K562 (cell line): ENCODE results near the gene PTPN13.

Experiments
- CBFA2T3 ChIP-seq: fragments of 450-650 bp; IDR thresholded peaks from 2 replicates; pipeline ENCODE4 v1.6.1; 2017
- CTCF ChIP-seq, 3 experiments: IDR thresholded peaks in 2 of 3; conservative IDR thresholded peaks in 1 of 3; 2 replicates each; pipeline ENCODE4 v1.5.1; 2011 to 2012; ENCODE audit warnings: low read length in 3 of 3, mild to moderate bottlenecking in 3 of 3, control low read depth in 2 of 3, improper control_type of control experiment in 1 of 3, inconsistent platforms in 1 of 3, low read depth in 1 of 3, mixed read lengths in 1 of 3, moderate library complexity in 1 of 3; ENCODE audit not compliant: insufficient read depth in 2 of 3
- EP300 ChIP-seq: IDR thresholded peaks from 2 replicates; pipeline ENCODE4 v1.6.1; 2012; ENCODE audit warnings: low read length, improper control_type of control experiment
- EWSR1 ChIP-seq: fragments of 450-650 bp; IDR thresholded peaks from 2 replicates; pipeline ENCODE4 v1.6.1; 2018; ENCODE audit warnings: borderline replicate concordance, mild to moderate bottlenecking, low read depth, moderate library complexity; ENCODE audit not compliant: partially characterized antibody
- TAF1 ChIP-seq: IDR thresholded peaks from 2 replicates; pipeline ENCODE4 v1.6.1; 2011; ENCODE audit warnings: mild to moderate bottlenecking, low read length, moderate library complexity; ENCODE audit not compliant: insufficient read depth, control insufficient read depth, severe bottlenecking; ENCODE audit errors: extremely low read depth
- TAL1 ChIP-seq: fragments of 450-650 bp; IDR thresholded peaks from 2 replicates; pipeline ENCODE4 v1.6.1; 2016; ENCODE audit warnings: mild to moderate bottlenecking
- TARDBP ChIP-seq: fragments of 450-650 bp; IDR thresholded peaks from 2 replicates; pipeline ENCODE4 v1.6.1; 2016
- TSC22D4 ChIP-seq: fragments of 450-650 bp; IDR thresholded peaks from 2 replicates; pipeline ENCODE4 v1.6.1; 2016; ENCODE audit warnings: missing genetic modification characterization, missing biosample characterization, control low read depth
- TF ChIP-seq, protein P1 (sequence below): fragments of 450-650 bp; conservative IDR thresholded peaks from 2 replicates; pipeline ENCODE4 v1.6.1; 2016; ENCODE audit warnings: missing genetic modification characterization, low read depth, mild to moderate bottlenecking, missing compliant biosample characterization, moderate library complexity

DNA sequence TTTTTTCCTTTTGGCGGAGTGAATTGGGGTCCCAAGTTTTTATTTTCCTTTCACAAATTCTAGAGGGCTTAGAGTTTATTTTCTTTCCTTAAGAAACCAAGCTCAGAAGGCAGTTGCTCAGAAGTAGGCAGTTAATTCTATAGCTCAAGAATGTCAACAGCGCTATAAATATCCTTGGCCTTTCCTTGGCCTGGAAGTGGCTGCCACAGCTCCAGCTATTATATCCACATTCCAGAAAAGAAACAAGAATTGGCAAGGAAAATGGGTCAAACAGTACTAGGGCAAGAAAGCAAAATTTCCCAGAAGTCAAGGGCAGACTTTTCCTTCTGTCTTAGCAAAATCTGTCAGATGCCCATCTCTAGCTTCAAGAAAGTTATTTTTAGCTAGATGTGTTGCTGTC, 224.1 kb downstream of the PTPN13 start:
- TF ChIP-seq CBFA2T3 (no peak), CTCF (IDR thresholded peaks at IDR 0.05 in 2 of 3, conservative IDR thresholded peaks at IDR 0.05 in 1 of 3; ENCODE audit: insufficient read depth in 2 of 3, low read depth in 1 of 3, low read length in 3 of 3) (no peak), EWSR1 (no peak), EP300 (no peak), TAF1 (no peak), TSC22D4 (tag) (no peak), TAL1 (no peak), TARDBP (no peak)
- TF ChIP-seq, protein P1, sequence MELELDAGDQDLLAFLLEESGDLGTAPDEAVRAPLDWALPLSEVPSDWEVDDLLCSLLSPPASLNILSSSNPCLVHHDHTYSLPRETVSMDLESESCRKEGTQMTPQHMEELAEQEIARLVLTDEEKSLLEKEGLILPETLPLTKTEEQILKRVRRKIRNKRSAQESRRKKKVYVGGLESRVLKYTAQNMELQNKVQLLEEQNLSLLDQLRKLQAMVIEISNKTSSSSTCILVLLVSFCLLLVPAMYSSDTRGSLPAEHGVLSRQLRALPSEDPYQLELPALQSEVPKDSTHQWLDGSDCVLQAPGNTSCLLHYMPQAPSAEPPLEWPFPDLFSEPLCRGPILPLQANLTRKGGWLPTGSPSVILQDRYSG: no peak
